Eye (tissue), 1 donor: Measurements from ENCODE around the gene MON2.

Experiments used
- DNase-seq: peaks from one replicate; pipeline ENCODE4 v3.0.0-alpha.2; 2015

MON2 gene

DNA sequence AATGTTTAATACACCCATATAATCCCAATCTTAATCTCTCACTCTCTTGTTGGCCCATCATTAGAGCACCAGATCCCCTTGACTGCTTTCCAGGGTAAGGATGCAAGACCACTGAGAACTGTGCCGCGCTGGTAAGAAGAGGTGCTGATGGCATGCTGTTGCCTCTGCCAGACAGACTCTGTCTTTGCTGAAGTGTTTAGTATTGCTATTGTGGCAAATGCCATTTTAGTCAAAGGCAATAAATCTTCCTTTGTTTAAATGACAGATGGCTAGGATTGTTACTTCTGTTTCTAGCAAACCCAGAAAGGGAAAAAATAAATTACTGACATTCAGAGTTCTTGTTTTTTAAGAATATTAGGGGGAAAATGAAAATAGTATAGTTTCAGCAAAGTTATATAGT lies 152.3 kb downstream of the MON2 start:
- DNase-seq = no peak

GRCh38 chr12:62621101-62621638 lies 154.5 kb downstream of the MON2 start:
- DNase-seq = no peak

- no peak for DNase-seq
These were observed 155.6 kb downstream of the MON2 start for GRCh38 chr12:62622177-62622576.

DNA sequence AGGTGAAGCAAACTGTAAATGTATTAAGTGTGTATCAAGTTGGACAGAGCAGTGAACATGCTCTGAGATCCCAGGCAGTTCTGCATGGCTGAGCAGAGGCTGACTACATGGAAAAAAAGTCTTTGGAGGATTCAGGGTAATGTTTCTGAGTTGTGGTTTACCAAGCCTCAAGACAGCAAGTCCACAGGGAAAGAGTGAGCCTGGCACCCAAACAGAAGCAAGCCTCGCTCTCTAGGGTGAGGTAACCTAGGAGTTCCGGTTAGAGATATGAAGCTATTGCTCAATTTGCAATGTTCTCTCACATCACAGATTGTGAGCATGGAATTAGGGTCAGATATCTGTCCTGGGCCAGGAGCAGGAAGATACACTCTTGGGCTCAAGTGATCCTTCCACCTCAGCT lies 158.6 kb downstream of the MON2 start:
- no peak for DNase-seq

DNA sequence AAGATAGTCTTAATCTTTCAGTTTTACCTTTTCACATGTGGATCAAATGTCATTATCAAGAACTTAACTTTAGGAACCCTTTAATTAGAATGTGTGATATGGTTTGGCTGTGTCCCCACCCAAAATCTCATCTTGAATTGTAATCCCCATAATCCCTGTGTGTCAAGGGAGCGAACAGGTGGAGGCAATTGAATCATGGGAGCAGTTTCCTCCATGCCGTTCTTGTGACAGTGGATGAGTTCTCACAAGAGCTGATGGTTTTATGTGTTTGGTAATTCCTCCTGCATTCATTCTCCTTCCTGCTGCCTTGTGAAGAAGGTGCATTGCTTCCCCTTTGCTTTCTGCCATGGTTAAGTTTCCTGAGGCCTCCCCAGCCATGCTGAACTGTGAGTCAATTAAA lies 160.6 kb downstream of the MON2 start:
- no peak for DNase-seq

DNA sequence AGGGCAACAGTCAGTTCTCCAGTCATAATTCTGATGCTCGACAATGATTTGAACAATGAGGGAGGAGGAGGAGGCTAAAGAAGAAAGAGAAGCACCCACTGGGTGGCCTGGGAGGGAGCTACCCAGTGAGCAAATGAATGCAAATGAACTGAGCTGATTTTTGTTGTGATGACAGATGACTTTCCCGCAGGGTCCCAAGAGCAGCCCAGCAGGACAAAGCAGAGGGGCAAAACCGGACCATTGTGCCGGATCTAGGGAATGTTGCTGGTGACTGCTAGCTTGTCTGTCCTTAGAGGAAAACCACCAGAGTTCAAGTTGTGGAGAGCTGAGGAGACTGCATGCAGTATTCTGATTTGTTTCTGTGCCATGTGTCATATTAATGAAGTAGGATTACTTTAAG lies 162.8 kb downstream of the MON2 start:
- DNase-seq = peak; percentile 48

GRCh38 chr12:62629971-62630739 lies 163.5 kb downstream of the MON2 start:
- DNase-seq = no peak

GRCh38 chr12:62631471-62632410 lies 165.1 kb downstream of the MON2 start:
- peak; percentile 85 for DNase-seq

DNA sequence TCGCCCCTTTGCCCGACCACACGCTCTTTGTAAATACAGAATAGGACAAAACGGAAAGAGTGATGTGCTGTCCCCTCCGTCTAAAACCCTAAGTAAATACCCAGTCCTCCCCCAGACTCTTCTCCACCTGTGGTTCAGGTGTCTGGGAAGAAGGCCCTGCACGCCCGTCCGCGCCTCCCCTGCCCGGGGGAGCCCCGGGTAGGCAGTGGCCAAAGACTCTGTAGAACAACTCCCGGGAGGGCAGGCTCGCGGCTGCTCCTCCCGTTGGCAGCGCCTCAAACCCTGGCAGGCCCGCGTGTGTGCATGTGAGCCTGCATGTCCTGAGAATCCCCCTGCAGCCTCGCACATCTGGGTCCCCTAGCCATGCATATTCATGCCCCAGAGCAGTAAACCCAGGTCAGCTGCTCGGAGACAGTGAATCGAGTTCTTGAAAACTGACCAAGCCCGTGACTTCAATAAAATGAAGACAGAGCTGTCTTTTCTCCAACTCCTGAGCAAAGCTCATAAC lies 165.8 kb downstream of the MON2 start:
- DNase-seq = peak; percentile 76

DNA sequence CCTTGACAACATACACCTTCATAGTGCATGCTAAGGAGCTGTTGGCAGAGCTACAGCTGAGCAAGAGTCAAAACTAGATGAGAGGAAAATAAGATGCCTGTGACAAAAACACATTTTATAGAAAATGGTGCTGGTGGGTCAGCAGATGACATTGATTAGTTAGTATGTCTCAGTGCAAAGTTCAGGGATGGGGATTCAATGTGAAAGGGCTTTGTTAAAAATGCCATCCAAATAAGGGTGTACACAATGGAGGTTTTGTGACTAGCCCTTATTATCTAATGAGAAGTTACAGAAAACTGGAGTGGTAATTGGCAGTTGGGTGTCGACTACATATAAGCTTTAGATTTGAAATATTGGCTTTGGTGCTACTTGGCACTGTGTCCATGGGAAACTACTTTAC lies 169.0 kb downstream of the MON2 start:
- peak; percentile 53 for DNase-seq

DNA sequence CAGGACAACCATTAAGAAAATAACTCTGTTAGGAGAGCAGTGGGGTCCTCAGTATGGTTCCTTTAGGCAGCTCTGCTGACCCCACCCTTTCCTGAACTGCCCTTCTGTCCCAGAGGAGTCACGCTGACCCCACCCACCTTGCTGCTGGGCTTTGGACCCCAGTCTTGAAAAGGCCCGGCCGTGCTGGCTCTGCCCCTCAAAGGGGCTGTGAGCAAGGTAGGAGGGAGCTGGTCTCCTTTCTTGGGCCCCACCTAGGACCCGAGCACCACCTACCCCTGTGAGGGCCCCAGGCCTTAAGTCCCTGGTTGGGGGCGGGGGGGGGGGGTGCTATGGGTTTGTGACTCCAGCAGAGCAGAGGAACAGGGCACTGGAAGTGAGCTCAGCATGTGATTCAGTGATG lies 171.1 kb downstream of the MON2 start:
- no peak for DNase-seq

DNA sequence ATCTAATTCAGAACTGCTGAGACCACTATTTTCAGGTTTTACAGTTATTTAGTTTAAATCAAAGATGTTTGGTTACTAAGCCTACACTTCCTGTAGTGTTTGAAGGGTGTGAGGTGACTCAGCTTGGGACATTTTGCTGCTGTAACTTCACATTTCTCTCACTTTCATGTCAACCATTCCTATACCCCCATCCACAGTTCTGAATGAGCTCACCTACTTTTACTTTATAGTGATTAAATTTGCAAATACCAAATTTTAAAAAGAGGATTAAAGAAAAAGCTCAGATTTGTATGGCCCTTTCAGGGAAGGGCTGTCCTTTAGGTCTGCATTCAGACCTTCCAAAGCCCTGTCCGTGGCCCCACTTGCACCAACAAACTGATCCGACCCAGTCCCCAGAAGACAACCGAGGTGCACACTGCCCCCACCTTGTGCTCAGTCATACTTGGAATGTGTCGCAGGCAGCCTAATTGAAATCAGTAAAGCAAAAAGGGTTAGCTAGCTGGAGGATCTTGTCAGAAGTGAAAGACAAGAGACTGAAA lies 174.4 kb downstream of the MON2 start:
- DNase-seq = peak; percentile 28

DNA sequence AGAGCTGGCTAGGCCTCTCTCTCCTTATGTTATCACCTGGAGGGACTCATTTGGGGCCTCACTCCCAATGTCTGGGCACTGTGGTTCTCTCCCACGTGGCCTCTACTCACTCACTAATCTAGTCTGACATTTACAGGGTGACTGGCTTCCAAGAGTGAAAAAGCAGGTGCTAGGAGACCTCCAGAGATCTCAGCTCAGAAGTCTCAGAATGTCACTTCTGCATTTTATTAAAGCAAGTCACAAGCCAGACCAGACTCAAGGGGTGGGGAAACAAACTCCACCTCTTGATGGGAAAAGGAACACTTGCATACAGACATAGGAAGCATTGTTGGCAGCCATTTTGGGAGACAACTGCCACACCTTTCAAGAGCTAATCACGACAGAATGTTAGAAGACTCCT lies 175.9 kb downstream of the MON2 start:
- peak; percentile 70 for DNase-seq

GRCh38 chr12:62643486-62643885 lies 176.9 kb downstream of the MON2 start:
- peak; percentile 28 for DNase-seq

- DNase-seq = no peak
These were observed 179.9 kb downstream of the MON2 start for GRCh38 chr12:62646566-62646965.

DNA sequence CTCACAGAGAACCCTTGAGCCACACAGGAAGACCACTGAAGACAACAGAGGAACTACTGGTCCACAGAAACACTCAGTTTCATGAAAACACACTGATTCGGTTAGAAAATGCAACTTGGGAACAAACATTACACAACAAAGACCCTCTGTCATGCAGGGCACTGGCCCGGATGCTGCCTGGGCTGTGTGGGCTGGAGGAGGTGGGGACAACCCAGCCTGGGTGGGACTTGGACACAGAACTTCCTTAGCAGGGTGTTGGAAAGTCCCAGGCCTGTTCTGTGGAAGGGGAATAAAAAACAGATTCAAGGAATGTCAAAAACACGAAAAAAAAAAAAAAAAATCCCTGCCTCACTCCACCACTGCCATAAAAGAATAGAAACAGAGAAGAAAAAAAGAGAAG lies 181.0 kb downstream of the MON2 start:
- DNase-seq = no peak

- DNase-seq = no peak
These were observed 182.9 kb downstream of the MON2 start for GRCh38 chr12:62649412-62650138.
